CD14-positive monocyte (primary cell): ENCODE measurements around the gene PUM1. TPM values are rescaled to one million over a fixed set of nuclear protein-coding genes. Genes with fewer than 3 reads are reported as not detected.

Source experiments
- DNase-seq, 3 donors: peaks; one replicate each; pipeline ENCODE4 v3.0.0-alpha.2; 2011 to 2022
- H2AFZ ChIP-seq: 2 replicates; pipeline ENCODE4 v1.6.0; 2012; ENCODE audit warnings: mild to moderate bottlenecking, low read depth, low read length, inconsistent platforms; ENCODE audit not compliant: insufficient read depth, poor library complexity, severe bottlenecking
- H3K27ac ChIP-seq, 2 donors: 1 replicate in 1 of 2; 2 replicates in 1 of 2; pipeline ENCODE4 v1.5.1; 2012 to 2013; ENCODE audit warnings: low read length in 2 of 2, control low read depth in 1 of 2, inconsistent platforms in 1 of 2, low read depth in 1 of 2, mild to moderate bottlenecking in 1 of 2
- H3K27me3 ChIP-seq, 2 donors: one replicate each; pipeline versions ENCODE4 v1.6.0 to v1.6.1; 2011 to 2013; ENCODE audit warnings: low read length in 2 of 2; ENCODE audit not compliant: control insufficient read depth in 2 of 2, insufficient read depth in 2 of 2
- H3K36me3 ChIP-seq, 2 donors: replicated peaks in 1 of 2; 1 replicate in 1 of 2; 2 replicates in 1 of 2; pipeline versions ENCODE4 v1.5.1 to v1.6.1; 2012 to 2013; ENCODE audit warnings: low read length in 2 of 2, control low read depth in 1 of 2, inconsistent platforms in 1 of 2, mild to moderate bottlenecking in 1 of 2; ENCODE audit not compliant: insufficient read depth in 2 of 2, control insufficient read depth in 1 of 2
- H3K4me1 ChIP-seq, 2 donors: 1 replicate in 1 of 2; 2 replicates in 1 of 2; pipeline versions ENCODE4 v1.5.1 to v1.6.1; 2012 to 2013; ENCODE audit warnings: low read length in 2 of 2, control low read depth in 1 of 2, inconsistent platforms in 1 of 2, mild to moderate bottlenecking in 1 of 2, moderate library complexity in 1 of 2; ENCODE audit not compliant: insufficient read depth in 2 of 2, control insufficient read depth in 1 of 2
- H3K4me2 ChIP-seq: replicated peaks from 2 replicates; pipeline ENCODE3; 2012; ENCODE audit warnings: low read length, moderate library complexity, mild to moderate bottlenecking; ENCODE audit not compliant: poor library complexity, severe bottlenecking; ENCODE audit errors: extremely low read depth
- H3K4me3 ChIP-seq, 3 experiments: fragments of 200-600 bp in 1 of 3; sonication (generic) in 1 of 3; replicated peaks in 1 of 3; 1 replicate in 2 of 3; 2 replicates in 1 of 3; pipeline ENCODE4 v1.5.1; 2011 to 2013; ENCODE audit warnings: low read length in 3 of 3, mild to moderate bottlenecking in 3 of 3, control low read depth in 2 of 3, low read depth in 2 of 3, inconsistent platforms in 1 of 3, moderate library complexity in 1 of 3
- H3K79me2 ChIP-seq: 2 replicates; pipeline ENCODE4 v1.6.0; 2012; ENCODE audit warnings: mild to moderate bottlenecking, control low read depth, inconsistent platforms, low read length, moderate library complexity; ENCODE audit not compliant: insufficient read depth
- H3K9ac ChIP-seq: 2 replicates; pipeline ENCODE4 v1.6.0; 2017; ENCODE audit warnings: low read length, mild to moderate bottlenecking; ENCODE audit not compliant: insufficient read depth, poor library complexity, severe bottlenecking
- H3K9me3 ChIP-seq, 2 donors: replicated peaks in 1 of 2; 1 replicate in 1 of 2; 2 replicates in 1 of 2; pipeline versions ENCODE4 v1.5.1 to v1.6.1; 2012 to 2013; ENCODE audit warnings: low read length in 2 of 2, control low read depth in 1 of 2; ENCODE audit not compliant: control insufficient read depth in 1 of 2, insufficient read depth in 1 of 2
- H4K20me1 ChIP-seq: 2 replicates; pipeline ENCODE4 v1.6.0; 2012; ENCODE audit warnings: mild to moderate bottlenecking, low read length, control low read depth, moderate library complexity; ENCODE audit not compliant: insufficient read depth
- H3K27ac Mint-ChIP-seq, 7 donors: one replicate each; pipeline ENCODE4 v1.8.0; 2020; ENCODE audit warnings: mild to moderate bottlenecking in 7 of 7, mixed read lengths in 7 of 7, moderate library complexity in 6 of 7, inconsistent platforms in 2 of 7
- H3K27me3 Mint-ChIP-seq, 3 donors: one replicate each; pipeline ENCODE4 v1.8.0; 2021 to 2022; ENCODE audit warnings: low read depth in 3 of 3, mild to moderate bottlenecking in 3 of 3, mixed read lengths in 3 of 3, moderate library complexity in 3 of 3, inconsistent platforms in 1 of 3
- H3K36me3 Mint-ChIP-seq, 2 donors: one replicate each; pipeline ENCODE4 v1.8.0; 2020; ENCODE audit warnings: mixed read lengths in 2 of 2, inconsistent platforms in 1 of 2, mild to moderate bottlenecking in 1 of 2
- H3K4me1 Mint-ChIP-seq: one replicate; pipeline ENCODE4 v1.8.0; 2020; ENCODE audit warnings: mild to moderate bottlenecking, mixed read lengths
- H3K4me3 Mint-ChIP-seq, 2 donors: one replicate each; pipeline ENCODE4 v1.8.0; 2020; ENCODE audit warnings: mild to moderate bottlenecking in 2 of 2, mixed read lengths in 2 of 2, moderate library complexity in 1 of 2
- H3K9me3 Mint-ChIP-seq, 7 donors: one replicate each; pipeline ENCODE4 v1.8.0; 2020 to 2022; ENCODE audit warnings: mixed read lengths in 7 of 7, mild to moderate bottlenecking in 6 of 7, moderate library complexity in 6 of 7, inconsistent platforms in 2 of 7
- CTCF ChIP-seq: fragments of 200-600 bp; IDR thresholded peaks from one replicate; pipeline ENCODE4 v1.8.0; 2022; ENCODE audit warnings: antibody characterized with exemption, mild to moderate bottlenecking
- WGBS: methylation state at CpG from one replicate; pipeline ENCODE4 v1.1.5; 2013; ENCODE audit warnings: missing lambda C conversion rate; ENCODE audit not compliant: insufficient coverage; 5-methylcytosine and 5-hydroxymethylcytosine counted together
- intact Hi-C, 2 donors: fragments of 100-400 bp; cut with micrococcal nuclease; formaldehyde crosslinking; loops; one replicate each; pipeline versions ENCODE4 v1.15.0 to v1.15.1; 2023
- polyA plus RNA-seq, 3 donors: library from polyadenylated mRNA; depleted of rRNA in 1 of 3; unstranded in 2 of 3; stranded (reverse) in 1 of 3; fragments of 300-500 nt in 2 of 3; fragments of >200 nt in 1 of 3; fragmentation: Illumina TruSeq in 2 of 3; gene quantifications; 1 replicate in 2 of 3; 2 replicates in 1 of 3; pipeline ENCODE4 v1.2.3, GENCODE V29; 2012 to 2021

Gene PUM1
- polyA plus RNA-seq, 3 donors = 55.0 to 86.1 (median 62.4) TPM

- no peak for TF ChIP-seq CTCF
- H2AFZ ChIP-seq = no peak overlapping the region
- H3K4me1 ChIP-seq = peaks cover 6 to 8% of the 10 kb centered on the region in 2 donors
- H3K36me3 Mint-ChIP-seq = peaks cover 18 to 22% of the 10 kb centered on the region in 2 donors
- H3K79me2 ChIP-seq = no peaks in the 10 kb centered on the region
- H3K27ac ChIP-seq = no peak overlapping the region
- peaks cover 8 to 26% of the 10 kb centered on the region in 2 donors for H3K36me3 ChIP-seq
- H3K9me3 Mint-ChIP-seq = no peaks in the 10 kb centered on the region
- DNase-seq = no peak
- H3K4me3 Mint-ChIP-seq = no peak overlapping the region
- peaks cover 8% of the 10 kb centered on the region for H3K4me1 Mint-ChIP-seq
- no peak overlapping the region for H3K27ac Mint-ChIP-seq
- H4K20me1 ChIP-seq = peaks cover 10% of the 10 kb centered on the region
- no peaks in the 10 kb centered on the region for H3K27me3 ChIP-seq
- no peak overlapping the region for H3K4me3 ChIP-seq
- no peak overlapping the region for H3K4me2 ChIP-seq
- intact Hi-C loops = loop anchor here (5.0 kb wide), 3 partner anchors 126 to 206 kb away; partner anchors contain the start of gene MATN1 (in 1 of the 2)
- no peaks in the 10 kb centered on the region for H3K9me3 ChIP-seq
- no peak overlapping the region for H3K9ac ChIP-seq
- 93% methylated on average over 4 of the region's 7 CpGs for WGBS
- peaks cover 5 to 10% (median 5%) of the 10 kb centered on the region in 3 donors for H3K27me3 Mint-ChIP-seq
These were observed 137.3 kb downstream of the PUM1 start for GRCh38 chr1:30928171-30928570.

- peaks cover 10% of the 10 kb centered on the region for H4K20me1 ChIP-seq
- Mint-ChIP-seq H3K36me3 (peaks cover 11 to 15% of the 10 kb centered on the region in 2 donors), H3K9me3 (no peaks in the 10 kb centered on the region), H3K4me3 (no peak overlapping the region), H3K27ac (no peak overlapping the region), H3K4me1 (peaks cover 8% of the 10 kb centered on the region), H3K27me3 (peaks cover 5 to 13% (median 8%) of the 10 kb centered on the region in 3 donors)
- DNase-seq = no peak
- H3K36me3 ChIP-seq = peaks cover 4 to 20% of the 10 kb centered on the region in 2 donors
- 100% methylated on average over 1 of the region's 3 CpGs for WGBS
- H3K4me3 ChIP-seq = no peak overlapping the region
- no peak overlapping the region for H3K27ac ChIP-seq
- no peaks in the 10 kb centered on the region for H3K27me3 ChIP-seq
- no peaks in the 10 kb centered on the region for H3K9me3 ChIP-seq
- H2AFZ ChIP-seq = no peak overlapping the region
- intact Hi-C loops = loop anchor here (5.0 kb wide), 3 partner anchors 125 to 205 kb away; partner anchors contain the start of gene MATN1 (in 1 of the 2)
- H3K9ac ChIP-seq = no peak overlapping the region
- TF ChIP-seq CTCF = no peak
- H3K4me2 ChIP-seq = no peak overlapping the region
- peaks cover 6 to 8% of the 10 kb centered on the region in 2 donors for H3K4me1 ChIP-seq
- H3K79me2 ChIP-seq = no peaks in the 10 kb centered on the region
These were observed 138.1 kb downstream of the PUM1 start for GRCh38 chr1:30927448-30927847.
